Measurements from ENCODE around the gene COPS9.

The COPS9 gene

DNA sequence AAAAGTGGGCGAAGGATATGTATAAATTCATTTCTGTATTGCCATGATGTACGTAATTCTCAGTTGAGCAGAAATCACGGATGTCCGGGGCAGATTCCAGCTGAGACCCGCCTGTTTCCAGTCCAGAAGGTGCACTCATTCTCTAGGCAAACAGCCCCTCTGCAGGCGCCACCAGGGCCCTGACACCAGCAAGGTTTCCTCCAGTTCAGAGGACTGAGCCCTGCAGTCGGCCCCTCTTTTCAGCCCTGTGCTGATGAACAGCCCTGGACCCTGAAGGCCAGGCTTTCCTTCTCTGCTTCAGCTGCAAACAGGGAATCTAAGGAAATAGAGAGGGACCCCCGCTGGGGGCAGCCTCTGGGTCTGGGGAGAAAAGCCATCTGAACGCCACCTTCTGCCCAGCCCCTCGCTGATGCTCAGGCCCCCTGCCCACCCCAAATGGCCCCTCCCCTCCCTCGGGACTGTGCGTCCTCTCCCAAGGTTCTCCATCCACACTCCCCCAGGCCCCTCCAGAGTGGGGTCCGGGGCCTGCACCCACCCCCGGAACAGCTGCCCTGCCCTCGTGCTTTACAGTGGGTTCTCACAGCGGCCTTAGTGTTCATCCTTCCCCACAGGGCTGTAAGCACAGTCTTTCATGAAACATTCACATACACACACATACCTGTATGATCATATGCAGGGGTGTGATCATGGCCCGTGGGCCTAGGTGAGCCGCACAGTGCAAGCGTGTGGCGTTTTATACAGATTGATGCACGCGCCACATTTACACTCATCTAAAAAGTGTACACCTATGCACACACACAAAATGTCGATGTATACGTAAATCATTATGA is 12.1 kb downstream of the COPS9 start:
- no peaks in the 10 kb centered on the region for H3K27me3 ChIP-seq (ENCODE audit: low read depth, low read length)
- H3K9me3 ChIP-seq (ENCODE audit: insufficient read depth, low read length) = no peaks in the 10 kb centered on the region
- TF ChIP-seq, protein P1, sequence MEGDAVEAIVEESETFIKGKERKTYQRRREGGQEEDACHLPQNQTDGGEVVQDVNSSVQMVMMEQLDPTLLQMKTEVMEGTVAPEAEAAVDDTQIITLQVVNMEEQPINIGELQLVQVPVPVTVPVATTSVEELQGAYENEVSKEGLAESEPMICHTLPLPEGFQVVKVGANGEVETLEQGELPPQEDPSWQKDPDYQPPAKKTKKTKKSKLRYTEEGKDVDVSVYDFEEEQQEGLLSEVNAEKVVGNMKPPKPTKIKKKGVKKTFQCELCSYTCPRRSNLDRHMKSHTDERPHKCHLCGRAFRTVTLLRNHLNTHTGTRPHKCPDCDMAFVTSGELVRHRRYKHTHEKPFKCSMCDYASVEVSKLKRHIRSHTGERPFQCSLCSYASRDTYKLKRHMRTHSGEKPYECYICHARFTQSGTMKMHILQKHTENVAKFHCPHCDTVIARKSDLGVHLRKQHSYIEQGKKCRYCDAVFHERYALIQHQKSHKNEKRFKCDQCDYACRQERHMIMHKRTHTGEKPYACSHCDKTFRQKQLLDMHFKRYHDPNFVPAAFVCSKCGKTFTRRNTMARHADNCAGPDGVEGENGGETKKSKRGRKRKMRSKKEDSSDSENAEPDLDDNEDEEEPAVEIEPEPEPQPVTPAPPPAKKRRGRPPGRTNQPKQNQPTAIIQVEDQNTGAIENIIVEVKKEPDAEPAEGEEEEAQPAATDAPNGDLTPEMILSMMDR (IDR thresholded peaks at IDR 0.05; ENCODE audit: low read depth, low read length) = no peak
- TF ChIP-seq EZH2phosphoT487 (IDR thresholded peaks at IDR 0.05; ENCODE audit: low read depth) = no peak
- no peaks in the 10 kb centered on the region for H3K79me2 ChIP-seq (ENCODE audit: low read length)
- H3K27ac ChIP-seq (ENCODE audit: low read length) = no peak overlapping the region
- no peaks in the 10 kb centered on the region for H3K36me3 ChIP-seq (replicated peaks; ENCODE audit: low read depth, low read length)
- H3K4me1 ChIP-seq (ENCODE audit: low read length) = peaks cover 10% of the 10 kb centered on the region
- no peak overlapping the region for H3K4me3 ChIP-seq (ENCODE audit: low read length)
- H3K9ac ChIP-seq (ENCODE audit: low read length) = no peak overlapping the region
- no peak overlapping the region for H2AFZ ChIP-seq (ENCODE audit: low read depth, low read length)
- no peak overlapping the region for H3K4me2 ChIP-seq (ENCODE audit: low read length)
- no peaks in the 10 kb centered on the region for H4K20me1 ChIP-seq (ENCODE audit: insufficient read depth, low read length)

DNA sequence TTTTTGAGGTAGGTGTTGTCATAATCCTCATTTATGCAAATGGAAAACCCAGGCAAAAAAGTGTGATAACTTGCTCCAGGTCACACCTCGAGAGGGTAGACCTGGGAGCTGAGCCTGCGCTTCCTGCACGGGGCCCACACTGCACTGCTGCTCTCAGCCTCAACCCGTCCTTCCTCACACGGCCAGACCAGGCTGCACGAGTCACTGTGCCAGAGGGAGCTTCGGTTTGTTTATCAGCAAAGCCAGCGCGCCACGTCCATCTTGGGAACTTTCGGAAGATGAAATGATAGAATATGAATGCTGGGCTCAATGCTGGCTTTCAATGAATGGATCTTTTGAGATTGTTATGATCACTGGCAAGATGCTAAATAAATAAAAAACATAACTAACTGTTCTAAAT is 14.4 kb downstream of the COPS9 start:
- H3K27ac ChIP-seq (ENCODE audit: low read length) = no peak overlapping the region
- no peaks in the 10 kb centered on the region for H3K36me3 ChIP-seq (replicated peaks; ENCODE audit: low read depth, low read length)
- no peaks in the 10 kb centered on the region for H3K27me3 ChIP-seq (ENCODE audit: low read depth, low read length)
- no peak overlapping the region for H3K9ac ChIP-seq (ENCODE audit: low read length)
- no peak for TF ChIP-seq EZH2phosphoT487 (IDR thresholded peaks at IDR 0.05; ENCODE audit: low read depth)
- TF ChIP-seq, protein P1 (IDR thresholded peaks at IDR 0.05; ENCODE audit: low read depth, low read length) = no peak
- H3K9me3 ChIP-seq (ENCODE audit: insufficient read depth, low read length) = no peaks in the 10 kb centered on the region
- H3K79me2 ChIP-seq (ENCODE audit: low read length) = no peaks in the 10 kb centered on the region
- H3K4me2 ChIP-seq (ENCODE audit: low read length) = 0 out of 2 replicates have a peak overlapping the region, but pooled peaks have one; percentile 30
- no peaks in the 10 kb centered on the region for H4K20me1 ChIP-seq (ENCODE audit: insufficient read depth, low read length)
- no peak overlapping the region for H3K4me3 ChIP-seq (ENCODE audit: low read length)
- H3K4me1 ChIP-seq (ENCODE audit: low read length) = peaks cover 10% of the 10 kb centered on the region
- H2AFZ ChIP-seq (ENCODE audit: low read depth, low read length) = no peak overlapping the region

DNA sequence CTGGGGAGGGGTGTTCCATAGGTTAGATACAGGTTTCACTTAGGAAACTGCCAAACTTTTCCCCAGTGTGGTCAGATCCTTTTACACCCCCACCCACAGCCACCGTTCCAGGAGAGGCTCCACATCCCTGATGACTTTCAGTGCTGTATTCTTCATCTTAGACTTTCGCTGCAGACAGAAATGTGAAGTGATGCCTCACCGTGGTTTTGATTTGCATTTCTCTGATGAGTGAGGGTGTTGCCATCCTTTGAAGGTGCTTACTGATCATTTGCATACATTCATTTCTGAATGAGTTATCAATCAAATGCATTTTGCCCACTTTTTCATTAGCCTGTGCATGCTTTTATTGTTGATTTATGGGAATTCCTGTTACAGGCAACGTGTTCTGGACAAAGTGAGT is 14.9 kb downstream of the COPS9 start:
- Histone ChIP-seq H3K27ac (ENCODE audit: low read length) (no peak overlapping the region), H3K9me3 (ENCODE audit: insufficient read depth, low read length) (no peaks in the 10 kb centered on the region), H4K20me1 (ENCODE audit: insufficient read depth, low read length) (no peaks in the 10 kb centered on the region), H3K79me2 (ENCODE audit: low read length) (no peaks in the 10 kb centered on the region), H3K4me1 (ENCODE audit: low read length) (peaks cover 10% of the 10 kb centered on the region), H3K36me3 (replicated peaks; ENCODE audit: low read depth, low read length) (no peaks in the 10 kb centered on the region), H3K27me3 (ENCODE audit: low read depth, low read length) (no peaks in the 10 kb centered on the region), H3K4me2 (ENCODE audit: low read length) (peak overlapping the region; percentile 30; the same call in 1 of the 2 replicates), H2AFZ (ENCODE audit: low read depth, low read length) (no peak overlapping the region), H3K4me3 (ENCODE audit: low read length) (no peak overlapping the region), H3K9ac (ENCODE audit: low read length) (no peak overlapping the region)
- TF ChIP-seq, protein P1 (IDR thresholded peaks at IDR 0.05; ENCODE audit: low read depth, low read length) = no peak
- TF ChIP-seq EZH2phosphoT487 (IDR thresholded peaks at IDR 0.05; ENCODE audit: low read depth) = no peak

DNA sequence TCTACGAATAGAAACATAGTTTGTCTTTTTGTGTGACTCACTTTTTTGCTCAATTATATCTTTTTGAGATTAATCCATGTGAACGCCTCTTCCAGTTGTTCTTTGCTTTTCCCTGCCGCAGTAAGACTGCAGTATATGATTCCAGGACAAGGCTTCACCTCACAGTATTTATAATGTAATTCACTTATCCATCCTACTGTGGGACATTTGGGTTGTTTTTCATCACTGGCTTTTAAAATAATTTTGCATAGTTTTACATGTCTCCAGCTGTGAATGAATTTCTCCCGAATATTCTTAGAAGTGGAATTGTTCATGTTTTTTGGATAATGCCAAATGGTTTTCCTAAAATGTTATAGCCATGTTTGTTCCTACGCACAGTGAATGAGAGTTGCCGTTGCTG is 21.9 kb downstream of the COPS9 start:
- Histone ChIP-seq H3K9ac (ENCODE audit: low read length) (no peak overlapping the region), H3K9me3 (ENCODE audit: insufficient read depth, low read length) (no peaks in the 10 kb centered on the region), H4K20me1 (ENCODE audit: insufficient read depth, low read length) (no peaks in the 10 kb centered on the region), H3K27ac (ENCODE audit: low read length) (no peak overlapping the region), H3K4me3 (ENCODE audit: low read length) (no peak overlapping the region), H3K79me2 (ENCODE audit: low read length) (no peaks in the 10 kb centered on the region), H3K27me3 (ENCODE audit: low read depth, low read length) (peaks cover 7% of the 10 kb centered on the region; the same call in 1 of the 2 replicates), H3K4me1 (ENCODE audit: low read length) (no peaks in the 10 kb centered on the region), H3K36me3 (replicated peaks; ENCODE audit: low read depth, low read length) (no peaks in the 10 kb centered on the region), H2AFZ (ENCODE audit: low read depth, low read length) (no peak overlapping the region), H3K4me2 (ENCODE audit: low read length) (no peak overlapping the region)
- no peak for TF ChIP-seq EZH2phosphoT487 (IDR thresholded peaks at IDR 0.05; ENCODE audit: low read depth)
- TF ChIP-seq, protein P1 (IDR thresholded peaks at IDR 0.05; ENCODE audit: low read depth, low read length) = no peak
